K562 (cell line): ENCODE data around the gene SNRPD2. TPM values are rescaled to one million over a fixed set of nuclear protein-coding genes. Genes with fewer than 3 reads are reported as not detected.

Source experiments
- ARNT ChIP-seq, 2 experiments: fragments of 450-650 bp; IDR thresholded peaks; 2 replicates each; pipeline ENCODE4 v1.6.1; 2016; ENCODE audit warnings: mild to moderate bottlenecking in 1 of 2
- BDP1 ChIP-seq: IDR thresholded peaks from 3 replicates; pipeline ENCODE4 v1.6.1; 2011; ENCODE audit not compliant: insufficient read length, insufficient read depth
- CBX8 ChIP-seq: fragments of 200-600 bp; sonication (generic); IDR thresholded peaks from 2 replicates; pipeline ENCODE4 v1.6.1; 2012; ENCODE audit warnings: borderline replicate concordance, mixed run types, low read depth, mild to moderate bottlenecking, moderate library complexity, mixed read lengths, low read length, control low read depth, inconsistent platforms; ENCODE audit not compliant: poor library complexity, severe bottlenecking; ENCODE audit errors: extremely low read depth
- CHAMP1 ChIP-seq: fragments of 450-650 bp; IDR thresholded peaks from 2 replicates; pipeline ENCODE4 v1.6.1; 2016; ENCODE audit warnings: mild to moderate bottlenecking
- E2F3 ChIP-seq: fragments of 250-450 bp; sonication (Bioruptor Pico); IDR thresholded peaks from 2 replicates; pipeline ENCODE4 v1.4.0; 2020; ENCODE audit warnings: mild to moderate bottlenecking
- ETV6 ChIP-seq, 3 experiments: fragments of 150-350 bp in 1 of 3; sonication (generic) in 1 of 3; formaldehyde crosslinking in 1 of 3; IDR thresholded peaks; 2 replicates each; pipeline versions ENCODE4 v1.6.1 to v1.8.0; 2014 to 2022; ENCODE audit warnings: borderline replicate concordance in 2 of 3, low read depth in 2 of 3, antibody characterized with exemption in 1 of 3, low read length in 1 of 3, mild to moderate bottlenecking in 1 of 3, missing genetic modification reagents in 1 of 3
- FOS ChIP-seq: IDR thresholded peaks from 3 replicates; pipeline ENCODE4 v1.6.1; 2011; ENCODE audit not compliant: insufficient read length; ENCODE audit errors: extremely low read depth
- HCFC1 ChIP-seq: IDR thresholded peaks from 2 replicates; pipeline ENCODE4 v1.6.1; 2012; ENCODE audit warnings: low read depth, low read length, improper control_type of control experiment
- MYC ChIP-seq, 2 experiments: fragments of 250-450 bp in 1 of 2; sonication (Bioruptor Pico) in 1 of 2; IDR thresholded peaks; 2 replicates each; pipeline versions ENCODE4 v1.5.1 to v1.6.1; 2012 to 2021; ENCODE audit warnings: low read depth in 2 of 2, borderline replicate concordance in 1 of 2, improper control_type of control experiment in 1 of 2, low read length in 1 of 2, mild to moderate bottlenecking in 1 of 2, moderate library complexity in 1 of 2
- RB1 ChIP-seq: fragments of 450-650 bp; IDR thresholded peaks from 2 replicates; pipeline ENCODE4 v1.6.1; 2017; ENCODE audit warnings: low read depth, mild to moderate bottlenecking
- SIRT6 ChIP-seq: IDR thresholded peaks from one replicate; pipeline ENCODE4 v1.6.1; 2012; ENCODE audit warnings: low read depth, mild to moderate bottlenecking, control low read depth, inconsistent platforms, low read length, moderate library complexity
- TCF7 ChIP-seq: sonication (generic); IDR thresholded peaks from 2 replicates; pipeline ENCODE4 v1.6.1; 2016; ENCODE audit warnings: antibody characterized with exemption, borderline replicate concordance
- THAP12 ChIP-seq: fragments of 250-450 bp; sonication (Bioruptor Pico); IDR thresholded peaks from 2 replicates; pipeline ENCODE4 v1.9.0; 2021; ENCODE audit warnings: mild to moderate bottlenecking, inconsistent platforms
- ZBTB34 ChIP-seq: fragments of 250-450 bp; sonication (Bioruptor Pico); IDR thresholded peaks from 2 replicates; pipeline ENCODE4 v1.8.0; 2021; ENCODE audit warnings: mild to moderate bottlenecking, moderate library complexity
- polyA plus RNA-seq, 8 experiments: library from polyadenylated mRNA; depleted of rRNA in 4 of 8; stranded (reverse) in 5 of 8; unstranded in 3 of 8; fragments of >200 nt; fragmentation: Nextera tagmentation in 2 of 8; fragmentation: Illumina TruSeq in 1 of 8; extraction: Ambion mirVana in 2 of 8; extraction: Trizol in 1 of 8; gene quantifications; 2 replicates each; pipeline versions ENCODE4 v1.2.1 to v1.2.3, GENCODE V29; 2011 to 2014; ENCODE audit warnings: inconsistent platforms in 1 of 8, missing spikeins in 1 of 8
- total RNA-seq, 7 experiments: library from RNA; depleted of rRNA in 6 of 7; stranded (reverse); fragments of >200 nt in 6 of 7; fragmentation: Illumina TruSeq in 2 of 7; extraction: Trizol in 2 of 7; gene quantifications; 2 replicates each; pipeline versions ENCODE4 v1.2.1 to v1.2.3, GENCODE V29; 2011 to 2021; ENCODE audit warnings: low replicate concordance in 1 of 7
- TF ChIP-seq, protein P1 (sequence below): fragments of 450-650 bp; IDR thresholded peaks from 2 replicates; pipeline ENCODE4 v1.6.1; 2016; ENCODE audit warnings: borderline replicate concordance
- TF ChIP-seq, protein P2 (sequence below): fragments of 250-450 bp; sonication (Bioruptor Pico); IDR thresholded peaks from 2 replicates; pipeline ENCODE4 v1.9.0; 2021; ENCODE audit warnings: mild to moderate bottlenecking

SNRPD2 gene
- total and polyA plus RNA-seq, 9 of the 15 experiments (the other 6 are each of a cell fraction or from before 2014, with no cell fraction given): 728 to 4,411 (median 1,029) TPM

- TF ChIP-seq THAP12 (CRISPR knock-in tag) (no peak), E2F3 (CRISPR knock-in tag) (peak; percentile 79), MYC (IDR thresholded peaks at IDR 0.05; ENCODE audit: low read depth, low read length) (peak; percentile 75), MYC (CRISPR knock-in tag; IDR thresholded peaks at IDR 0.05; ENCODE audit: borderline replicate concordance, low read depth) (peak; percentile 6; the same call in 1 of the 2 replicates), BDP1 (no peak), HCFC1 (peak; percentile 58; the same call in 1 of the 2 replicates), TCF7 (0 out of 2 replicates have a peak, but pooled peaks have one; percentile 38), ETV6 (IDR thresholded peaks at IDR 0.05; ENCODE audit: borderline replicate concordance in 1 of 2, low read depth in 2 of 2, low read length in 1 of 2) (0 out of 4 replicates have a peak, but pooled peaks of 1 of the 2 experiments have one; percentile 43), ETV6 (CRISPR knock-in tag; IDR thresholded peaks at IDR 0.05; ENCODE audit: borderline replicate concordance) (no peak), FOS (peak; percentile 90), ARNT (IDR thresholded peaks at IDR 0.05) (peak in 1 of 2 experiments; percentile 85; a peak in 2 of 4 replicates), CHAMP1 (no peak), RB1 (peak; percentile 78), CBX8 (no peak), ZBTB34 (no peak), SIRT6 (no peak)
- TF ChIP-seq, protein P1, sequence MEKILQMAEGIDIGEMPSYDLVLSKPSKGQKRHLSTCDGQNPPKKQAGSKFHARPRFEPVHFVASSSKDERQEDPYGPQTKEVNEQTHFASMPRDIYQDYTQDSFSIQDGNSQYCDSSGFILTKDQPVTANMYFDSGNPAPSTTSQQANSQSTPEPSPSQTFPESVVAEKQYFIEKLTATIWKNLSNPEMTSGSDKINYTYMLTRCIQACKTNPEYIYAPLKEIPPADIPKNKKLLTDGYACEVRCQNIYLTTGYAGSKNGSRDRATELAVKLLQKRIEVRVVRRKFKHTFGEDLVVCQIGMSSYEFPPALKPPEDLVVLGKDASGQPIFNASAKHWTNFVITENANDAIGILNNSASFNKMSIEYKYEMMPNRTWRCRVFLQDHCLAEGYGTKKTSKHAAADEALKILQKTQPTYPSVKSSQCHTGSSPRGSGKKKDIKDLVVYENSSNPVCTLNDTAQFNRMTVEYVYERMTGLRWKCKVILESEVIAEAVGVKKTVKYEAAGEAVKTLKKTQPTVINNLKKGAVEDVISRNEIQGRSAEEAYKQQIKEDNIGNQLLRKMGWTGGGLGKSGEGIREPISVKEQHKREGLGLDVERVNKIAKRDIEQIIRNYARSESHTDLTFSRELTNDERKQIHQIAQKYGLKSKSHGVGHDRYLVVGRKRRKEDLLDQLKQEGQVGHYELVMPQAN: no peak
- TF ChIP-seq, protein P2, sequence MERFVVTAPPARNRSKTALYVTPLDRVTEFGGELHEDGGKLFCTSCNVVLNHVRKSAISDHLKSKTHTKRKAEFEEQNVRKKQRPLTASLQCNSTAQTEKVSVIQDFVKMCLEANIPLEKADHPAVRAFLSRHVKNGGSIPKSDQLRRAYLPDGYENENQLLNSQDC: peak; percentile 67
Observed at GRCh38 chr19:45717131-45717982, 25.6 kb upstream of the SNRPD2 start (continued).
